Ecto neural progenitor cell (in vitro differentiated cells): Measurements from ENCODE around the gene PPM1H.
A peak's percentile ranks its signal among the peaks of the same experiment; 100 is the strongest.
"Not testable (repeated sequence)": the region's sequence is repeated elsewhere in the genome, so short reads cannot be mapped to it uniquely, and the experiment has no call there.

Experiments used
- DNase-seq: peaks from one replicate; pipeline ENCODE4 v3.0.0-alpha.2; 2018; ENCODE audit warnings: low spot score

The PPM1H gene

GRCh38 chr12:62934799-62935674, at the start of gene PPM1H:
PPM1H (minus strand) TSS chr12:62935150; CDS start chr12:62934736, 414 bp downstream.
- DNase-seq, result peak; percentile 96

- DNase-seq, result no peak
Observed at GRCh38 chr12:62983594-62983993, 48.6 kb upstream of the PPM1H start.

- DNase-seq, result no peak
Observed at GRCh38 chr12:62978768-62979167, 43.8 kb upstream of the PPM1H start.

- DNase-seq, result no peak
Observed at GRCh38 chr12:62977883-62978282, 42.9 kb upstream of the PPM1H start.

GRCh38 chr12:62977418-62977817, 42.5 kb upstream of the PPM1H start:
- no peak for DNase-seq

GRCh38 chr12:62976110-62976662, 41.2 kb upstream of the PPM1H start:
- no peak for DNase-seq

GRCh38 chr12:62971769-62972525, 37.0 kb upstream of the PPM1H start:
- DNase-seq, result no peak

- no peak for DNase-seq
Observed at GRCh38 chr12:62969695-62970094, 34.7 kb upstream of the PPM1H start.

GRCh38 chr12:62967701-62968100, 32.8 kb upstream of the PPM1H start:
- no peak for DNase-seq

- no peak for DNase-seq
Observed at GRCh38 chr12:62966990-62967506, 32.1 kb upstream of the PPM1H start.

GRCh38 chr12:62966446-62966989, 31.6 kb upstream of the PPM1H start:
- not testable (repeated sequence) for DNase-seq

- not testable (repeated sequence) for DNase-seq
Observed at GRCh38 chr12:62965700-62966099, 30.8 kb upstream of the PPM1H start.

GRCh38 chr12:62965242-62965641, 30.3 kb upstream of the PPM1H start:
- not testable (repeated sequence) for DNase-seq

- no peak for DNase-seq
Observed at GRCh38 chr12:62963486-62964041, 28.6 kb upstream of the PPM1H start.

- DNase-seq, result no peak
Observed at GRCh38 chr12:62960324-62960723, 25.4 kb upstream of the PPM1H start.

- DNase-seq, result no peak
Observed at GRCh38 chr12:62959745-62960144, 24.8 kb upstream of the PPM1H start.

- no peak for DNase-seq
Observed at GRCh38 chr12:62957233-62957953, 22.4 kb upstream of the PPM1H start.

- DNase-seq, result no peak
Observed at GRCh38 chr12:62955678-62956077, 20.7 kb upstream of the PPM1H start.

- DNase-seq, result no peak
Observed at GRCh38 chr12:62950317-62950716, 15.4 kb upstream of the PPM1H start.

- no peak for DNase-seq
Observed at GRCh38 chr12:62948123-62948522, 13.2 kb upstream of the PPM1H start.

GRCh38 chr12:62947364-62947763, 12.4 kb upstream of the PPM1H start:
- no peak for DNase-seq
